Colonic mucosa (tissue), 4 donors: ENCODE data around the gene MANEA. TPM values are rescaled to one million over a fixed set of nuclear protein-coding genes. Genes with fewer than 3 reads are reported as not detected.

Experiments
- DNase-seq: peaks from one replicate; pipeline ENCODE4 v3.0.0-alpha.2; 2020
- H3K27ac ChIP-seq: fragments of 200-600 bp; one replicate; pipeline ENCODE4 v1.8.0; 2021
- H3K27me3 ChIP-seq: fragments of 200-600 bp; one replicate; pipeline ENCODE4 v1.8.0; 2021
- H3K36me3 ChIP-seq: fragments of 200-600 bp; one replicate; pipeline ENCODE4 v1.8.0; 2021
- H3K4me1 ChIP-seq: fragments of 200-600 bp; one replicate; pipeline ENCODE4 v1.8.0; 2021; ENCODE audit warnings: mild to moderate bottlenecking
- H3K4me3 ChIP-seq: fragments of 200-600 bp; one replicate; pipeline ENCODE4 v1.8.0; 2021
- H3K9ac ChIP-seq, 2 donors: one replicate each; pipeline ENCODE4 v1.7.0; 2013; ENCODE audit warnings: control low read depth in 2 of 2, low read depth in 2 of 2, low read length in 2 of 2
- H3K9me3 ChIP-seq: fragments of 200-600 bp; one replicate; pipeline ENCODE4 v1.8.0; 2021
- intact Hi-C: fragments of 100-400 bp; cut with DNase I; formaldehyde crosslinking; loops from one replicate; pipeline ENCODE4 v1.14.1; 2022
- total RNA-seq, 2 donors: library from RNA; stranded (reverse); fragmentation: NEBNext Ultra II Directional in 1 of 2; extraction: Animal tissue kit (Norgen Biotek cat#: 25700) in 1 of 2; gene quantifications; one replicate each; pipeline ENCODE4 v1.2.1, GENCODE V29; 2021
- TF ChIP-seq, protein P1 (sequence below): fragments of 200-600 bp; IDR thresholded peaks from one replicate; pipeline ENCODE4 v1.8.0; 2022; ENCODE audit warnings: antibody characterized with exemption, mild to moderate bottlenecking
- donor health status: healthy.
- donor health status: DM: no; HTN: no; CAD: no.
- donor health status: DM: no; HTN: no; CAD: no.

The MANEA gene
- total RNA-seq, 2 donors from 2014 or later, result 4.9 to 7.5 TPM

DNA sequence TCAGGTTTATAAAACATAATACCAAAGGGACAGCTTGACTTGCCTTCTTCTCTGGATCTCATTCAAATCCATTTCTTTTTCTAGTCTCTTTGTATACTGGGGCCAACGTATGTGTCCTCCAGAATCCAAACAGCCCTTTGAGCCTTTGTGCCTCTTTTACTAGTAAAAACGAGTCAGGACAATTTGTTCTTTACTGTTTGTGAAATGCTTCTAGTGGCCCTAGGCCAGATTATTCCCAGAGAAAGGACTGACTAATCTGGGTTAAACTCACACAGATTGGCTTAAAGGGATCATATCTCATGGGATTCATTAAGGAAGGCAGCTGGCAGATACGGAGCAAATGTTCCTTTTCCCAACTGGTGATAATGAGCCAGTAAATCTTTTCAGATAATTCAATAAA, 32.1 kb upstream of the MANEA start:
- H3K27ac ChIP-seq, result no peak overlapping the region
- H3K27me3 ChIP-seq, result no peaks in the 10 kb centered on the region
- no peak overlapping the region for H3K4me3 ChIP-seq
- no peaks in the 10 kb centered on the region for H3K4me1 ChIP-seq
- H3K9ac ChIP-seq, result no peak overlapping the region
- intact Hi-C loops, result no loop called here
- H3K9me3 ChIP-seq, result no peaks in the 10 kb centered on the region
- TF ChIP-seq, protein P1, sequence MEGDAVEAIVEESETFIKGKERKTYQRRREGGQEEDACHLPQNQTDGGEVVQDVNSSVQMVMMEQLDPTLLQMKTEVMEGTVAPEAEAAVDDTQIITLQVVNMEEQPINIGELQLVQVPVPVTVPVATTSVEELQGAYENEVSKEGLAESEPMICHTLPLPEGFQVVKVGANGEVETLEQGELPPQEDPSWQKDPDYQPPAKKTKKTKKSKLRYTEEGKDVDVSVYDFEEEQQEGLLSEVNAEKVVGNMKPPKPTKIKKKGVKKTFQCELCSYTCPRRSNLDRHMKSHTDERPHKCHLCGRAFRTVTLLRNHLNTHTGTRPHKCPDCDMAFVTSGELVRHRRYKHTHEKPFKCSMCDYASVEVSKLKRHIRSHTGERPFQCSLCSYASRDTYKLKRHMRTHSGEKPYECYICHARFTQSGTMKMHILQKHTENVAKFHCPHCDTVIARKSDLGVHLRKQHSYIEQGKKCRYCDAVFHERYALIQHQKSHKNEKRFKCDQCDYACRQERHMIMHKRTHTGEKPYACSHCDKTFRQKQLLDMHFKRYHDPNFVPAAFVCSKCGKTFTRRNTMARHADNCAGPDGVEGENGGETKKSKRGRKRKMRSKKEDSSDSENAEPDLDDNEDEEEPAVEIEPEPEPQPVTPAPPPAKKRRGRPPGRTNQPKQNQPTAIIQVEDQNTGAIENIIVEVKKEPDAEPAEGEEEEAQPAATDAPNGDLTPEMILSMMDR, result no peak
- DNase-seq, result no peak
- H3K36me3 ChIP-seq, result no peaks in the 10 kb centered on the region

DNA sequence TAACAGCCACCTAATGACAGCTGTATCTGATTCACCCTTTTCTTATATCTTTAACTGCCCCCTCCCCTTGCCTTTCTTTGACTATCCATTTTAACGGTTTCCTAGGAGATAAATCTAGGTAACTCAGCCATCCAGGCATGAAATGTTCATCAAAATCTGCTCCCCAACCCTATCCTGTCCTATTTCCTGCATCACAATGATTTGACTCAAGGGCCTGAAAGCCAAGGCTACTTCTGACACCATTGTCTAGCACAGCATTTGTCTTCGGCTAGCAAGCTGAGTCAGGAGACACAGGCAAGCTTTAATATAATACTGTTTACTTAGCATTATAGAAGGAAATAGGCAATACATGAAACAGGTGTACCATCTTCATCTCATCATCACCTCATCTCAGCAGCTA, 31.6 kb upstream of the MANEA start:
- no peaks in the 10 kb centered on the region for H3K9me3 ChIP-seq
- TF ChIP-seq, protein P1, result no peak
- no peaks in the 10 kb centered on the region for H3K36me3 ChIP-seq
- no peak for DNase-seq
- H3K4me3 ChIP-seq, result no peak overlapping the region
- no peak overlapping the region for H3K9ac ChIP-seq
- intact Hi-C loops, result no loop called here
- H3K27ac ChIP-seq, result no peak overlapping the region
- no peaks in the 10 kb centered on the region for H3K4me1 ChIP-seq
- H3K27me3 ChIP-seq, result no peaks in the 10 kb centered on the region

DNA sequence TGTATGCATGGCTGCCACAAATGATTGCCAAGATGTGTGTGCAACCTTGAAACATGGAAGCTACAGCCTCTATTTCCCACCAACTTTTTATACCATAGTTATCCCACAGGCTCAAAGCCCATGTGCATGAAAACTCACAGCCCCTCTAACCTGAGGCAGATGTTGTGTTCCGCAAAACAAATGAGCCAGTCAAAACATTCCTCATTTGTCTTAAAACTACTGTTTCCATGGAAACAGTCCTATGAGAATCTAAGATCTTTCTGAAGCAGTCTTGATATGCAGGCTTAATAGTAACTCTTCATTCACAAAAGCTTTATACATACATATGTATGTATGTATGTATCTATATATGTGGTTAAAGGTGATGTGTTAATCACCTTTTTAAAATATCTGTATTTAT, 31.2 kb upstream of the MANEA start:
- no peak for DNase-seq

DNA sequence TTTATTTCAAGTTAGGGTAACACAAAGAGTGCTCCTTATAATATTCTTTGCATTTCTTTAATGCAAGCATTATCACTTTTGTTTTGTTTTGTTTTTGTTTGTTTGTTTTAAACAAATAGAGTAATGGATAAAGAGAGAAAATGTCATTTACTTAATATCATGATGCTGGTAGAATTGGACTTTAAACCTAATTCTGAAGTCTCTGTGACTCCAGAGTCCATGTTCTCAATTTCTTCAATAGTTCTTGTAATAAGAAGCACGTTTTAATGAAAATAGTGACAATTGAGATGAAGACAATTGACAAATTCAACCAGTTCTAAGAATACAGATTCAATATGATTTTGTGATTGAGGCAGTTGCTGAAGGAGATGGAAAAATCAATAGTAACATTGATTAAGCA, 30.3 kb upstream of the MANEA start:
- Histone ChIP-seq H3K4me1 (no peaks in the 10 kb centered on the region), H3K27me3 (no peaks in the 10 kb centered on the region), H3K36me3 (no peaks in the 10 kb centered on the region), H3K4me3 (no peak overlapping the region), H3K9ac (no peak overlapping the region), H3K9me3 (no peaks in the 10 kb centered on the region), H3K27ac (no peak overlapping the region)
- no peak for DNase-seq
- TF ChIP-seq, protein P1, result no peak
- intact Hi-C loops, result no loop called here

More for the DNA sequence above, 31.2 kb upstream of the MANEA start:
- H3K27me3 ChIP-seq, result no peaks in the 10 kb centered on the region
- H3K27ac ChIP-seq, result no peak overlapping the region
- TF ChIP-seq, protein P1, result no peak
- no peaks in the 10 kb centered on the region for H3K4me1 ChIP-seq
- no peak overlapping the region for H3K9ac ChIP-seq
- H3K36me3 ChIP-seq, result no peaks in the 10 kb centered on the region
- H3K4me3 ChIP-seq, result no peak overlapping the region
- H3K9me3 ChIP-seq, result no peaks in the 10 kb centered on the region
- intact Hi-C loops, result no loop called here

DNA sequence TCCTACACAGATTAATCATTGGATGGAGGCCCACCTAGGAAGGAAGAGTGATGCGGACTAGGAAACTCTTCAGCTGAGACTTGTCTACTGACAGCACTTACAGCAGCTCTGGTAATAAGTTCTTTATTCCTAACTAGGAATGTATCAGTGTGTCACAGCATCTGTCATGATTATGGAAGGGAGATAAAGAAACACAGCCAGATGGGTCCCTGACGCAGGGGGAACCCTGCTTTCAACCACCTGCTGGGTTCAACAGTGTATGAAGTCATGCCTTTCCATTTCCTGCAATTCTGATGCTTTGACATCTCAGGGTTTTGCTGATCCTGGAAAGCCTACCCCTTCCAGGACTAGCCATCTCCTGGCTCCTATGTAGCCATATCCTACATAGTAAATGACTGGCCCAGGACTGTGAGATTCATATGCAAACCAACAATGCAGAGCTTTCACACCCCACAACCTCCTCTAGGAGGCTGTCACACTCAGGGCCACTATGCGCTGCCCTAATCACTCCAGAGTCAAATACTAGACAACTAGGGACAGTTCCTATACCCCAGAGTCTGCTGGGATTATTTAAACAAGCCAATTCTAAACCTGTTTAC, 29.0 kb upstream of the MANEA start:
- no peak overlapping the region for H3K9ac ChIP-seq
- no peak for DNase-seq
- H3K27ac ChIP-seq, result no peak overlapping the region
- no peaks in the 10 kb centered on the region for H3K27me3 ChIP-seq
- H3K36me3 ChIP-seq, result no peaks in the 10 kb centered on the region
- intact Hi-C loops, result no loop called here
- no peaks in the 10 kb centered on the region for H3K4me1 ChIP-seq
- no peak overlapping the region for H3K4me3 ChIP-seq
- no peaks in the 10 kb centered on the region for H3K9me3 ChIP-seq
- TF ChIP-seq, protein P1, result no peak
